ENCODE data around the gene CALHM5. TPM values are rescaled to one million over a fixed set of nuclear protein-coding genes. Genes with fewer than 3 reads are reported as not detected.
A peak's percentile ranks its signal among the peaks of the same experiment; 100 is the strongest.

Gene CALHM5
- total RNA-seq, 1 donor from 2014 or later = 7.2 TPM

- Mint-ChIP-seq H3K9me3 (ENCODE audit: unreplicated experiment) (no peaks in the 10 kb centered on the region), H3K27ac (ENCODE audit: unreplicated experiment) (no peak overlapping the region), H3K4me1 (ENCODE audit: unreplicated experiment) (peaks cover 35% of the 10 kb centered on the region), H3K27me3 (ENCODE audit: unreplicated experiment) (peaks cover 3% of the 10 kb centered on the region), H3K4me3 (ENCODE audit: unreplicated experiment) (no peak overlapping the region), H3K36me3 (ENCODE audit: low read depth, unreplicated experiment) (no peaks in the 10 kb centered on the region)
- peak; percentile 73 for DNase-seq (ENCODE audit: low spot score)
- TF ChIP-seq CTCF (IDR thresholded peaks at IDR 0.05; ENCODE audit: unreplicated experiment) = peak; percentile 81
Measured at GRCh38 chr6:116531675-116532570, 20.5 kb downstream of the CALHM5 start.

GRCh38 chr6:116533233-116533957, 22.0 kb downstream of the CALHM5 start:
- H3K9me3 Mint-ChIP-seq (ENCODE audit: unreplicated experiment) = no peaks in the 10 kb centered on the region
- no peaks in the 10 kb centered on the region for H3K36me3 Mint-ChIP-seq (ENCODE audit: low read depth, unreplicated experiment)
- peak; percentile 14 for DNase-seq (ENCODE audit: low spot score)
- TF ChIP-seq CTCF (IDR thresholded peaks at IDR 0.05; ENCODE audit: unreplicated experiment) = no peak
- H3K27me3 Mint-ChIP-seq (ENCODE audit: unreplicated experiment) = peaks cover 3% of the 10 kb centered on the region
- peak overlapping the region; percentile 68 for H3K27ac Mint-ChIP-seq (ENCODE audit: unreplicated experiment)
- no peak overlapping the region for H3K4me3 Mint-ChIP-seq (ENCODE audit: unreplicated experiment)
- peaks cover 40% of the 10 kb centered on the region for H3K4me1 Mint-ChIP-seq (ENCODE audit: unreplicated experiment)

GRCh38 chr6:116535109-116535508, 23.7 kb downstream of the CALHM5 start:
- Mint-ChIP-seq H3K9me3 (ENCODE audit: unreplicated experiment) (no peaks in the 10 kb centered on the region), H3K36me3 (ENCODE audit: low read depth, unreplicated experiment) (no peaks in the 10 kb centered on the region), H3K27me3 (ENCODE audit: unreplicated experiment) (peaks cover 6% of the 10 kb centered on the region), H3K4me3 (ENCODE audit: unreplicated experiment) (no peak overlapping the region), H3K27ac (ENCODE audit: unreplicated experiment) (no peak overlapping the region), H3K4me1 (ENCODE audit: unreplicated experiment) (peaks cover 26% of the 10 kb centered on the region)
- DNase-seq (ENCODE audit: low spot score) = no peak
- no peak for TF ChIP-seq CTCF (IDR thresholded peaks at IDR 0.05; ENCODE audit: unreplicated experiment)

- H3K36me3 Mint-ChIP-seq (ENCODE audit: low read depth, unreplicated experiment) = no peaks in the 10 kb centered on the region
- H3K27ac Mint-ChIP-seq (ENCODE audit: unreplicated experiment) = no peak overlapping the region
- TF ChIP-seq CTCF (IDR thresholded peaks at IDR 0.05; ENCODE audit: unreplicated experiment) = peak; percentile 81
- DNase-seq (ENCODE audit: low spot score) = peak; percentile 31
- H3K27me3 Mint-ChIP-seq (ENCODE audit: unreplicated experiment) = peaks cover 6% of the 10 kb centered on the region
- H3K4me3 Mint-ChIP-seq (ENCODE audit: unreplicated experiment) = no peak overlapping the region
- H3K4me1 Mint-ChIP-seq (ENCODE audit: unreplicated experiment) = peaks cover 26% of the 10 kb centered on the region
- H3K9me3 Mint-ChIP-seq (ENCODE audit: unreplicated experiment) = no peaks in the 10 kb centered on the region
Measured at GRCh38 chr6:116536216-116536621, 24.8 kb downstream of the CALHM5 start.

All from endothelial cell (in vitro differentiated cells).